Thyroid gland (tissue), 4 donors: ENCODE data around the gene GALNT9. TPM values are rescaled to one million over a fixed set of nuclear protein-coding genes. Genes with fewer than 3 reads are reported as not detected.
A peak's percentile ranks its signal among the peaks of the same experiment; 100 is the strongest.
"Not testable (repeated sequence)": the region's sequence is repeated elsewhere in the genome, so short reads cannot be mapped to it uniquely, and the experiment has no call there.

ENCODE experiments used
- DNase-seq, 2 donors: peaks; one replicate each; pipeline ENCODE4 v3.0.0-alpha.2; 2019
- H3K27ac ChIP-seq, 3 donors: fragments of 200-600 bp; sonication (generic); 1 replicate in 2 of 3; 2 replicates in 1 of 3; pipeline ENCODE4 v1.5.1; 2016 to 2019; ENCODE audit warnings: mild to moderate bottlenecking in 1 of 3, moderate library complexity in 1 of 3
- H3K27me3 ChIP-seq: fragments of 200-600 bp; sonication (generic); one replicate; pipeline ENCODE4 v1.5.1; 2019
- H3K36me3 ChIP-seq, 2 donors: fragments of 200-600 bp; sonication (generic); one replicate each; pipeline ENCODE4 v1.5.1; 2016 to 2019
- H3K4me1 ChIP-seq, 2 donors: fragments of 200-600 bp; sonication (generic); one replicate each; pipeline ENCODE4 v1.5.1; 2017 to 2019
- H3K4me3 ChIP-seq, 3 donors: fragments of 200-600 bp; sonication (generic); replicated peaks in 1 of 3; 1 replicate in 2 of 3; 2 replicates in 1 of 3; pipeline ENCODE4 v1.5.1; 2016; ENCODE audit warnings: mild to moderate bottlenecking in 1 of 3
- H3K9me3 ChIP-seq: fragments of 200-600 bp; sonication (generic); one replicate; pipeline ENCODE4 v1.5.1; 2017
- CTCF ChIP-seq, 6 experiments: fragments of 200-600 bp in 3 of 6; fragments of 450-650 bp in 3 of 6; sonication (generic) in 3 of 6; IDR thresholded peaks; one replicate each; pipeline ENCODE4 v1.5.1; 2016 to 2019; ENCODE audit warnings: antibody characterized with exemption in 6 of 6, mild to moderate bottlenecking in 2 of 6, inconsistent platforms in 1 of 6, moderate library complexity in 1 of 6
- POLR2A ChIP-seq, 2 donors: fragments of 450-650 bp; IDR thresholded peaks; one replicate each; pipeline ENCODE4 v1.6.1; 2017; ENCODE audit warnings: antibody characterized with exemption in 2 of 2, mild to moderate bottlenecking in 2 of 2, moderate library complexity in 1 of 2
- WGBS, 2 donors: methylation state at CpG; one replicate each; pipeline ENCODE4 v1.1.5; 2017; 5-methylcytosine and 5-hydroxymethylcytosine counted together
- intact Hi-C: fragments of 100-400 bp; cut with DNase I; formaldehyde crosslinking; loops from one replicate; pipeline ENCODE4 v1.15.1; 2023
- total RNA-seq, 4 donors: library from RNA; depleted of rRNA; stranded (reverse); fragments of >200 nt; gene quantifications; one replicate each; pipeline ENCODE4 v1.2.3, GENCODE V29; 2016

GALNT9 gene
- total RNA-seq, 4 donors from 2014 or later = 2.2 to 29.2 (median 15.9) TPM

GRCh38 chr12:132246997-132247717, 82.2 kb downstream of the GALNT9 start:
- Histone ChIP-seq H3K36me3 (no peaks in the 10 kb centered on the region), H3K27me3 (no peaks in the 10 kb centered on the region), H3K9me3 (no peaks in the 10 kb centered on the region), H3K4me3 (no peak overlapping the region), H3K27ac (no peak overlapping the region), H3K4me1 (no peaks in the 10 kb centered on the region)
- DNase-seq = no peak
- intact Hi-C loops = no loop called here
- TF ChIP-seq POLR2A (IDR thresholded peaks at IDR 0.05) (no peak), CTCF (IDR thresholded peaks at IDR 0.05) (no peak)
- 82 to 87% methylated on average over 24 to 27 of the region's 27 CpGs for WGBS, 2 donors

- WGBS, 2 donors = 91 to 93% methylated on average over 21 to 24 of the region's 28 CpGs
- Histone ChIP-seq H3K9me3 (no peaks in the 10 kb centered on the region), H3K4me1 (no peaks in the 10 kb centered on the region), H3K4me3 (no peak overlapping the region), H3K27ac (no peak overlapping the region), H3K36me3 (no peaks in the 10 kb centered on the region), H3K27me3 (no peaks in the 10 kb centered on the region)
- no peak for DNase-seq
- TF ChIP-seq POLR2A (IDR thresholded peaks at IDR 0.05) (no peak), CTCF (IDR thresholded peaks at IDR 0.05) (no peak)
- intact Hi-C loops = no loop called here
Observed at GRCh38 chr12:132245521-132246101, 83.8 kb downstream of the GALNT9 start.

GRCh38 chr12:132244724-132245295, 84.6 kb downstream of the GALNT9 start:
- no peak for TF ChIP-seq POLR2A (IDR thresholded peaks at IDR 0.05)
- TF ChIP-seq CTCF (IDR thresholded peaks at IDR 0.05) = no peak
- H3K9me3 ChIP-seq = no peaks in the 10 kb centered on the region

GRCh38 chr12:132243596-132244310, 85.6 kb downstream of the GALNT9 start:
- H3K9me3 ChIP-seq = no peaks in the 10 kb centered on the region
- peak in 1 of 2 donors; percentile 18 for DNase-seq
- H3K27ac ChIP-seq = no peak overlapping the region
- TF ChIP-seq POLR2A (IDR thresholded peaks at IDR 0.05) = no peak
- peak in 1 of 6 experiments; percentile 11 for TF ChIP-seq CTCF (IDR thresholded peaks at IDR 0.05)
- intact Hi-C loops = no loop called here
- WGBS, 2 donors = 67 to 69% methylated on average over 21 to 24 of the region's 29 CpGs
- no peaks in the 10 kb centered on the region for H3K4me1 ChIP-seq
- H3K4me3 ChIP-seq = no peak overlapping the region
- H3K27me3 ChIP-seq = no peaks in the 10 kb centered on the region
- no peaks in the 10 kb centered on the region for H3K36me3 ChIP-seq

More at GRCh38 chr12:132244724-132245295, 84.6 kb downstream of the GALNT9 start:
- Histone ChIP-seq H3K27ac (no peak overlapping the region), H3K27me3 (no peaks in the 10 kb centered on the region), H3K4me3 (no peak overlapping the region), H3K4me1 (no peaks in the 10 kb centered on the region), H3K36me3 (no peaks in the 10 kb centered on the region)
- WGBS, 2 donors = 82 to 83% methylated on average over 21 of the region's 22 CpGs
- intact Hi-C loops = no loop called here
- no peak for DNase-seq

GRCh38 chr12:132243171-132243570, 86.2 kb downstream of the GALNT9 start:
- H3K4me3 ChIP-seq, H3K27ac ChIP-seq, H3K9me3 ChIP-seq, H3K4me1 ChIP-seq, intact Hi-C loops, DNase-seq, H3K27me3 ChIP-seq, H3K36me3 ChIP-seq: not testable (repeated sequence)
- WGBS, 2 donors = 60 to 71% methylated on average over 12 to 15 of the region's 15 CpGs

- H3K27ac ChIP-seq, DNase-seq, intact Hi-C loops, H3K36me3 ChIP-seq, H3K4me1 ChIP-seq, H3K4me3 ChIP-seq, H3K27me3 ChIP-seq, H3K9me3 ChIP-seq: not testable (repeated sequence)
- WGBS, 2 donors = 58 to 90% methylated on average over 7 of the region's 7 CpGs
Observed at GRCh38 chr12:132240669-132241007, 88.8 kb downstream of the GALNT9 start.
